ENCODE results near the gene MTMR2.

Gene MTMR2

GRCh38 chr11:95913830-95914615, 9.9 kb downstream of the MTMR2 start:
- FAIRE-seq (no peak), DNase-seq (ENCODE audit: insufficient read length, low spot score) (no peak)
- TF ChIP-seq CTCF (IDR thresholded peaks at IDR 0.05; ENCODE audit: insufficient read depth, missing control alignments), result no peak

- DNase-seq (ENCODE audit: insufficient read length, low spot score), result no peak
- no peak for FAIRE-seq
These were observed 10.9 kb downstream of the MTMR2 start for GRCh38 chr11:95912902-95913560.

GRCh38 chr11:95911369-95911759, 12.5 kb downstream of the MTMR2 start:
- DNase-seq (ENCODE audit: insufficient read length, low spot score), result no peak
- FAIRE-seq, result no peak
- TF ChIP-seq CTCF (IDR thresholded peaks at IDR 0.05; ENCODE audit: insufficient read depth, missing control alignments), result no peak

More at GRCh38 chr11:95912902-95913560, 10.9 kb downstream of the MTMR2 start:
- no peak for TF ChIP-seq CTCF (IDR thresholded peaks at IDR 0.05; ENCODE audit: insufficient read depth, missing control alignments)

- no peak for TF ChIP-seq CTCF (IDR thresholded peaks at IDR 0.05; ENCODE audit: insufficient read depth, missing control alignments)
- DNase-seq (ENCODE audit: insufficient read length, low spot score), result no peak
- FAIRE-seq, result no peak
These were observed 13.1 kb downstream of the MTMR2 start for GRCh38 chr11:95910638-95911368.

- FAIRE-seq (no peak), DNase-seq (ENCODE audit: insufficient read length, low spot score) (no peak)
- no peak for TF ChIP-seq CTCF (IDR thresholded peaks at IDR 0.05; ENCODE audit: insufficient read depth, missing control alignments)
These were observed 15.1 kb downstream of the MTMR2 start for GRCh38 chr11:95908826-95909225.

- FAIRE-seq (no peak), DNase-seq (ENCODE audit: insufficient read length, low spot score) (no peak)
- TF ChIP-seq CTCF (IDR thresholded peaks at IDR 0.05; ENCODE audit: insufficient read depth, missing control alignments), result no peak
These were observed 16.4 kb downstream of the MTMR2 start for GRCh38 chr11:95907476-95907875.

All from D721Med (cell line).